Mesenchymal stem cell (in vitro differentiated cells and primary cell): ENCODE data around the gene BZW1.
"Not testable (repeated sequence)": the region's sequence is repeated elsewhere in the genome, so short reads cannot be mapped to it uniquely, and the experiment has no call there.

Experiments used
- DNase-seq: peaks from one replicate; pipeline ENCODE4 v3.0.0-alpha.2; 2013
- H2AFZ ChIP-seq: one replicate; pipeline ENCODE4 v1.6.1; 2013; ENCODE audit warnings: low read depth, mild to moderate bottlenecking, control low read depth, inconsistent platforms, low read length, moderate library complexity
- H2AK5ac ChIP-seq: 2 replicates; pipeline ENCODE4 v1.6.1; 2013; ENCODE audit warnings: low read length, moderate library complexity, mild to moderate bottlenecking, inconsistent platforms; ENCODE audit not compliant: severe bottlenecking
- H2BK120ac ChIP-seq: one replicate; pipeline ENCODE4 v1.6.1; 2013; ENCODE audit warnings: low read depth, mild to moderate bottlenecking, inconsistent platforms, low read length, moderate library complexity
- H2BK12ac ChIP-seq, 2 experiments: one replicate each; pipeline ENCODE4 v1.6.1; 2013; ENCODE audit warnings: inconsistent platforms in 2 of 2, low read length in 2 of 2, mild to moderate bottlenecking in 2 of 2, moderate library complexity in 2 of 2, control low read depth in 1 of 2
- H2BK15ac ChIP-seq: one replicate; pipeline ENCODE4 v1.6.1; 2013; ENCODE audit warnings: mild to moderate bottlenecking, low read depth, inconsistent platforms; ENCODE audit not compliant: poor library complexity, severe bottlenecking
- H2BK5ac ChIP-seq: 2 replicates; pipeline ENCODE4 v1.6.1; 2013; ENCODE audit warnings: low read depth, mild to moderate bottlenecking, low read length, control low read depth, inconsistent platforms; ENCODE audit not compliant: poor library complexity, severe bottlenecking
- H3K14ac ChIP-seq, 2 experiments: one replicate each; pipeline ENCODE4 v1.6.1; 2013; ENCODE audit warnings: inconsistent platforms in 2 of 2, low read length in 2 of 2, control low read depth in 1 of 2, mild to moderate bottlenecking in 1 of 2, moderate library complexity in 1 of 2
- H3K18ac ChIP-seq, 2 experiments: one replicate each; pipeline ENCODE4 v1.6.1; 2013; ENCODE audit warnings: inconsistent platforms in 2 of 2, low read length in 2 of 2, control low read depth in 1 of 2, low read depth in 1 of 2, mild to moderate bottlenecking in 1 of 2
- H3K23ac ChIP-seq, 2 experiments: one replicate each; pipeline ENCODE4 v1.6.1; 2013; ENCODE audit warnings: inconsistent platforms in 2 of 2, low read length in 2 of 2, mild to moderate bottlenecking in 2 of 2, moderate library complexity in 2 of 2, control low read depth in 1 of 2
- H3K27ac ChIP-seq: 2 replicates; pipeline ENCODE4 v1.5.1; 2013; ENCODE audit warnings: mild to moderate bottlenecking, moderate library complexity, low read length, control low read depth, inconsistent platforms; ENCODE audit not compliant: poor library complexity, severe bottlenecking
- H3K27me3 ChIP-seq, 2 experiments: 2 replicates each; pipeline versions ENCODE4 v1.6.1 to v1.7.0; 2013; ENCODE audit warnings: low read length in 2 of 2, mild to moderate bottlenecking in 2 of 2, moderate library complexity in 2 of 2, control low read depth in 1 of 2, inconsistent platforms in 1 of 2; ENCODE audit not compliant: control insufficient read depth in 1 of 2, insufficient read depth in 1 of 2
- H3K36me3 ChIP-seq, 2 experiments: 2 replicates each; pipeline versions ENCODE4 v1.6.1 to v1.7.0; 2013; ENCODE audit warnings: low read length in 2 of 2, control low read depth in 1 of 2, inconsistent platforms in 1 of 2, low read depth in 1 of 2, mild to moderate bottlenecking in 1 of 2; ENCODE audit not compliant: insufficient read depth in 2 of 2, control insufficient read depth in 1 of 2
- H3K4ac ChIP-seq, 2 experiments: one replicate each; pipeline ENCODE4 v1.6.1; 2013; ENCODE audit warnings: inconsistent platforms in 2 of 2, low read length in 2 of 2, mild to moderate bottlenecking in 2 of 2, moderate library complexity in 2 of 2, control low read depth in 1 of 2, low read depth in 1 of 2
- H3K4me1 ChIP-seq: 2 replicates; pipeline ENCODE4 v1.6.1; 2013; ENCODE audit warnings: low read depth, low read length, control low read depth; ENCODE audit not compliant: control insufficient read depth, insufficient read depth
- H3K4me2 ChIP-seq: 2 replicates; pipeline ENCODE4 v1.6.1; 2013; ENCODE audit warnings: low read length, mild to moderate bottlenecking, inconsistent platforms; ENCODE audit not compliant: poor library complexity, severe bottlenecking
- H3K4me3 ChIP-seq, 2 experiments: 2 replicates each; pipeline versions ENCODE4 v1.5.1 to v1.7.0; 2013; ENCODE audit warnings: low read length in 2 of 2, mild to moderate bottlenecking in 2 of 2, control low read depth in 1 of 2, low read depth in 1 of 2; ENCODE audit not compliant: insufficient read depth in 1 of 2
- H3K79me1 ChIP-seq: replicated peaks from 2 replicates; pipeline ENCODE4 v1.6.1; 2013; ENCODE audit warnings: mild to moderate bottlenecking, control low read depth, low read length, inconsistent platforms; ENCODE audit not compliant: poor library complexity, severe bottlenecking
- H3K9ac ChIP-seq: 2 replicates; pipeline ENCODE4 v1.7.0; 2013; ENCODE audit warnings: mild to moderate bottlenecking, low read length, moderate library complexity
- H3K9me3 ChIP-seq: 2 replicates; pipeline ENCODE4 v1.7.0; 2013; ENCODE audit warnings: mild to moderate bottlenecking, low read length; ENCODE audit not compliant: control insufficient read depth
- H4K8ac ChIP-seq: one replicate; pipeline ENCODE4 v1.6.1; 2013; ENCODE audit warnings: inconsistent platforms, mild to moderate bottlenecking, low read length, moderate library complexity
- H4K91ac ChIP-seq: one replicate; pipeline ENCODE4 v1.6.1; 2013; ENCODE audit warnings: mild to moderate bottlenecking, low read length, inconsistent platforms
- WGBS: methylation state at CpG from one replicate; pipeline ENCODE4 v1.1.7; 2013; ENCODE audit warnings: mixed read lengths; 5-methylcytosine and 5-hydroxymethylcytosine counted together

BZW1 gene

DNA sequence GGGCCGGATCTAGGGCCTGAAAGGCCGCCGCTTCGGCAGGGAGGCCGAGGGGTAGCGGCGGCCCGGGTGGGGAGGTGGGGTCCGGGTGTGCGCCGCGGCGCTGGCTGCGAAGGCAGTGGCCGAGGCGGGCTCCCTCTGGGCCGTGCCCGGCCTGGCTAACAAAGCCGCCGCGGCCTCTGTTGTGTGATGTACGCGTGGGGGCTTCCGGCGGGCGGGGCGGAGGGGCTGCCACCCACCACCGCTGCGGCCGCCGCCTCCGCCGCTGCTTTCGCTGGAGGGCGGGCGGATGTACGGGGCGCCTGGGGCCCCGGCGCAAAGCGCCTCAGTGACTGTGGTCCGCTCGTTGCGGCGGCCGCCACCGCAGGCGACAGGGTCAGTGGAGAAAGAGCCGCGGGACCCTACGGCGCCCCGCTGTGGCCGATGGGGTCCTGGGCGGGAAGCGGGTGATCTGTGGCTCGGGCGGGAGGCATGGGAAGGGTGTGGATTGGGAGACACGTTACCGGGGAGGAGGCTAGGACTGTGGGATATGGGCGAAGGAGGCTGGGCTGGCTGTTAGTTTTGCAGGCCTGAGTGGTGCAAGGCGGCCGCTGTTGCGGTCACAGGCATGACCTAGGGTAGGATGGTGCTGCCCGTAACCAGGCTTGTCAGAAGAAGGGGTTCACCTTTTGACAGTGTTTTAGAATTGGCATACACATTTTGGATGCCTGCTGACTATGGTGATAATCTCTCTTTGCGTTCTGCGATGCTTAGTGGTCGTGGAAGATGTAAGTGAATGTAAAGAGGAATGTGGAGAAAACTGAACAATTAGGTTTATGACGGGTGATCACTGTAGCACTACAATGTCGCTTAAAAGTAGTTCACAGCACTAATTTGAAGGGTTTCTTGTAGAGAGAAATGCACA, 662 bp downstream of the BZW1 start:
- Histone ChIP-seq H3K14ac (peak overlapping the region in 1 of 2 experiments; percentile 98), H3K79me1 (peaks cover 1% of the 10 kb centered on the region), H3K4ac (peak overlapping the region; percentile 66 to 81), H2BK15ac (peak overlapping the region; percentile 46), H3K27me3 (no peaks in the 10 kb centered on the region), H3K9me3 (no peaks in the 10 kb centered on the region), H2BK12ac (peak overlapping the region in 1 of 2 experiments; percentile 83), H4K91ac (peak overlapping the region; percentile 95), H2AFZ (peak overlapping the region; percentile 80), H2AK5ac (peak overlapping the region; percentile 71), H3K4me1 (peaks cover 7% of the 10 kb centered on the region), H3K36me3 (peaks cover 5 to 43% of the 10 kb centered on the region in 2 experiments), H3K4me3 (peak overlapping the region; percentile 99 to 100), H4K8ac (peak overlapping the region; percentile 87), H3K4me2 (peak overlapping the region; percentile 57), H2BK120ac (peak overlapping the region; percentile 42), H3K9ac (peak overlapping the region; percentile 99), H3K23ac (peak overlapping the region in 1 of 2 experiments; percentile 90), H3K18ac (peak overlapping the region; percentile 92 to 99), H2BK5ac (peak overlapping the region; percentile 95), H3K27ac (peak overlapping the region; percentile 91)
- 1% methylated on average over 59 of the region's 70 CpGs for WGBS
- peak; percentile 75 for DNase-seq

DNA sequence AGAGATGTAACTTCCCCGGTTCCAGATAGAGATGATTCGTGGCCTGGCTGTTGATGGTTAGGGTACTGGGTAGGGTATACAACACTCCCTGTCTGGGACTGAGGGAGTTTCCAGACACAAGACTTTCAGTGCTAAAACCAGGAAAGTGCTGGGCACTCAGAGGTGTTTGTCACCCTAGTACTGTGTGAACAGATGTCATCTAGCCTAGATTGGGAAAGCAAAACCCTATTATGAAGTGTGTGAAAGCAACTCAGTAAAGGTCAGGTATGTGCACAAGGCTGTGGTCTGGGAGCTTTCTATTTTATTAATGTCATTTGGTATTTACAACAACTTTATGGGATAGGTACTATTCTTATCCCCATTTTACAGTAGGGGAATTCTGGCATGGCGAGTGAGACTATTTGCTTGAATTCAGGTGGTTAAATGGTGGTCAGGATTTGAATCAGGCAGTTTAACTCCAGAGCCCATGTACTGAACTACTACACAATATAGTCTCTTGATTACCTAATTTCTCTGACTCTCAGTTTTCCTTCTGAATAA, 2.6 kb downstream of the BZW1 start:
- no peak overlapping the region for H3K14ac ChIP-seq
- peak; percentile 37 for DNase-seq
- no peak overlapping the region for H2BK120ac ChIP-seq
- H4K91ac ChIP-seq: no peak overlapping the region
- H3K9me3 ChIP-seq: no peaks in the 10 kb centered on the region
- no peak overlapping the region for H3K18ac ChIP-seq
- no peak overlapping the region for H3K23ac ChIP-seq
- no peak overlapping the region for H3K4ac ChIP-seq
- no peak overlapping the region for H2BK5ac ChIP-seq
- H3K27ac ChIP-seq: no peak overlapping the region
- H2BK12ac ChIP-seq: no peak overlapping the region
- no peak overlapping the region for H2AFZ ChIP-seq
- H2BK15ac ChIP-seq: no peak overlapping the region
- peaks cover 1% of the 10 kb centered on the region for H3K79me1 ChIP-seq
- peak overlapping the region in 1 of 2 experiments; percentile 100 for H3K4me3 ChIP-seq
- peaks cover 7% of the 10 kb centered on the region for H3K4me1 ChIP-seq
- H2AK5ac ChIP-seq: no peak overlapping the region
- peak overlapping the region; percentile 99 for H3K9ac ChIP-seq
- 83% methylated on average over 2 of the region's 3 CpGs for WGBS
- peaks cover 9 to 62% of the 10 kb centered on the region in 2 experiments for H3K36me3 ChIP-seq
- H3K27me3 ChIP-seq: no peaks in the 10 kb centered on the region
- H3K4me2 ChIP-seq: no peak overlapping the region
- no peak overlapping the region for H4K8ac ChIP-seq

DNA sequence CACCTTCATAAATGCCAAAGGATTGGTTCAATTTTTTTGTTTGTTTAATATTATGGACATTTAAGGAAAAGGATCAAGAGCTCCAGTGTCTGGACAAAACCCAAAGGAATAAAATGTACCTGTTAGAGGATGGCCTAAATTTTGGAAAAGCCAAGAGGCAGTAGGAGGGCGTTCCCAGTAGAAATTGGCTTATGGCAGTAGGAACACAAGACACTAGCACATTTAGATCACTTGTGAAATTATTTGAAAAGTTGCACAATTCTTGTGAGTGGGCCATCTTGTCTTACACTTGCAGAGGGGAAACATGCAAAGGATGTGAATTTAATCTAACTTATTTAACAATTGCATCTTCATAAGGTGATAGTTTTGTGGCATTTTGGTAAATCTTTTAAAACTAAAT, 3.2 kb downstream of the BZW1 start:
- H3K4ac ChIP-seq: no peak overlapping the region
- no peak overlapping the region for H2BK12ac ChIP-seq
- H3K36me3 ChIP-seq: peaks cover 12 to 68% of the 10 kb centered on the region in 2 experiments
- H3K27me3 ChIP-seq: no peaks in the 10 kb centered on the region
- no peak overlapping the region for H2BK5ac ChIP-seq
- no peak overlapping the region for H3K18ac ChIP-seq
- H3K27ac ChIP-seq: no peak overlapping the region
- H4K91ac ChIP-seq: no peak overlapping the region
- H3K23ac ChIP-seq: no peak overlapping the region
- no peak for DNase-seq
- H3K9me3 ChIP-seq: no peaks in the 10 kb centered on the region
- no peak overlapping the region for H3K4me2 ChIP-seq
- peaks cover 1% of the 10 kb centered on the region for H3K79me1 ChIP-seq
- H3K9ac ChIP-seq: peak overlapping the region; percentile 99
- H2BK15ac ChIP-seq: no peak overlapping the region
- no peak overlapping the region for H3K14ac ChIP-seq
- H4K8ac ChIP-seq: no peak overlapping the region
- peaks cover 7% of the 10 kb centered on the region for H3K4me1 ChIP-seq
- WGBS: 100% methylated on average over 1 of the region's 1 CpG
- H2BK120ac ChIP-seq: no peak overlapping the region
- H2AK5ac ChIP-seq: no peak overlapping the region
- H2AFZ ChIP-seq: no peak overlapping the region
- H3K4me3 ChIP-seq: peak overlapping the region in 1 of 2 experiments; percentile 100

DNA sequence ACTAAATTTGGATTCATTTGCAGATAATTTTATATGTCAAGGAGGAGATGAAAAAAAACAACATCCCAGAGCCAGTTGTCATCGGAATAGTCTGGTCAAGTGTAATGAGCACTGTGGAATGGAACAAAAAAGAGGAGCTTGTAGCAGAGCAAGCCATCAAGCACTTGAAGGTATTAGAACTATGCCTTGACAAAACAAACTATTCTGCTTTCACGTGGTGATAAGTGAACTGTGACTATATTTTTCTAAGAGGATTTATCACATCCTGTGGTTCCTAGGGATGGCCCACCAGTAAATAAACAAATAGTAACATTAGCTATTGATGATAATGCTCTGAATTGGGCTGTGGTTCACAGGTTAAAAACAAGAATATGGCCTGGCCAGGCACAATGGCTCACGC, 7.0 kb downstream of the BZW1 start:
- H3K27ac ChIP-seq, DNase-seq, H4K8ac ChIP-seq, H2AFZ ChIP-seq, H3K79me1 ChIP-seq, H2AK5ac ChIP-seq, H3K4me3 ChIP-seq, H2BK5ac ChIP-seq, H3K23ac ChIP-seq, H3K18ac ChIP-seq, H3K4ac ChIP-seq, H3K14ac ChIP-seq, H3K4me1 ChIP-seq, H3K4me2 ChIP-seq, H2BK120ac ChIP-seq, H4K91ac ChIP-seq, H3K9me3 ChIP-seq, H2BK15ac ChIP-seq, H3K27me3 ChIP-seq, H2BK12ac ChIP-seq: not testable (repeated sequence)
- H3K36me3 ChIP-seq: peaks cover 24 to 85% of the 10 kb centered on the region in 2 experiments
- WGBS: 44% methylated on average over 3 of the region's 3 CpGs
- H3K9ac ChIP-seq: peak overlapping the region; percentile 24
